ENCODE measurements around the gene FCGR2B.

GRCh38 chr1:161676441-161676840, 13.5 kb downstream of the FCGR2B start:
- TF ChIP-seq CTCF (IDR thresholded peaks at IDR 0.05) = no peak
- no peak for TF ChIP-seq POLR2A (IDR thresholded peaks at IDR 0.05)
